WTC11 (cell line): ENCODE results near the gene GGT1. TPM values are rescaled to one million over a fixed set of nuclear protein-coding genes. Genes with fewer than 3 reads are reported as not detected.
"Not testable (repeated sequence)": the region's sequence is repeated elsewhere in the genome, so short reads cannot be mapped to it uniquely, and the experiment has no call there.

Experiments
- ATAC-seq: fragments of 200-7000 bp; cut with Tn5 transposase; 2 replicates; pipeline ENCODE4 v1.10.0; 2021; ENCODE audit warnings: mild to moderate bottlenecking, moderate library complexity
- CTCF ChIA-PET: fragments of 300-600 bp; sonication (Branson Sonifier 250); formaldehyde crosslinking; loops from one replicate; lab custom pipeline; 2021; ENCODE audit warnings: antibody characterized with exemption; lab: Charles Lee
- POLR2A ChIA-PET: fragments of 350-600 bp; sonication (Branson Sonifier 250); formaldehyde crosslinking; loops from one replicate; lab custom pipeline; 2021; ENCODE audit warnings: antibody characterized with exemption; lab: Charles Lee
- DNase-seq: peaks from one replicate; pipeline ENCODE4 v3.0.0; 2021; ENCODE audit warnings: low spot score
- H3K27ac Mint-ChIP-seq: 2 replicates; pipeline ENCODE4 v1.8.0; 2021; ENCODE audit warnings: mixed read lengths
- H3K27me3 Mint-ChIP-seq: 2 replicates; pipeline ENCODE4 v1.8.0; 2021; ENCODE audit warnings: low read depth, mild to moderate bottlenecking, moderate library complexity, mixed read lengths
- H3K36me3 Mint-ChIP-seq: 2 replicates; pipeline ENCODE4 v1.8.0; 2021; ENCODE audit warnings: mixed read lengths
- H3K4me1 Mint-ChIP-seq: 2 replicates; pipeline ENCODE4 v1.8.0; 2022; ENCODE audit warnings: mixed read lengths
- H3K4me3 Mint-ChIP-seq: 2 replicates; pipeline ENCODE4 v1.8.0; 2021; ENCODE audit warnings: mild to moderate bottlenecking, moderate library complexity, mixed read lengths
- H3K9me3 Mint-ChIP-seq: 2 replicates; pipeline ENCODE4 v1.8.0; 2021; ENCODE audit warnings: mixed read lengths
- ATF2 ChIP-seq: sonication (generic); formaldehyde crosslinking; IDR thresholded peaks from 2 replicates; pipeline ENCODE4 v1.8.1; 2022; ENCODE audit warnings: low read depth, missing genetic modification reagents, borderline replicate concordance
- CTCF ChIP-seq: fragments of 200-600 bp; IDR thresholded peaks from 2 replicates; pipeline ENCODE4 v1.8.0; 2022; ENCODE audit warnings: antibody characterized with exemption
- E2F4 ChIP-seq: sonication (generic); formaldehyde crosslinking; IDR thresholded peaks from 2 replicates; pipeline ENCODE4 v1.8.1; 2022; ENCODE audit warnings: low read depth, mild to moderate bottlenecking, moderate library complexity, missing genetic modification reagents, borderline replicate concordance
- EMX1 ChIP-seq: fragments of 250-450 bp; sonication (Bioruptor Pico); IDR thresholded peaks from 2 replicates; pipeline ENCODE4 v1.8.0; 2021; ENCODE audit warnings: mild to moderate bottlenecking
- ERG ChIP-seq: fragments of 250-450 bp; sonication (Bioruptor Pico); IDR thresholded peaks from 2 replicates; pipeline ENCODE4 v1.8.0; 2021; ENCODE audit warnings: mild to moderate bottlenecking
- FOXJ3 ChIP-seq: sonication (generic); formaldehyde crosslinking; IDR thresholded peaks from 2 replicates; pipeline ENCODE4 v1.9.0; 2021; ENCODE audit warnings: missing genetic modification reagents, mild to moderate bottlenecking, borderline replicate concordance
- FOXP1 ChIP-seq: sonication (generic); formaldehyde crosslinking; IDR thresholded peaks from 2 replicates; pipeline ENCODE4 v1.8.0; 2022; ENCODE audit warnings: missing genetic modification reagents, mild to moderate bottlenecking, moderate library complexity, borderline replicate concordance
- GABPB1 ChIP-seq: sonication (generic); formaldehyde crosslinking; IDR thresholded peaks from 2 replicates; pipeline ENCODE4 v1.8.1; 2023; ENCODE audit warnings: mild to moderate bottlenecking, missing genetic modification reagents
- GRHL2 ChIP-seq: fragments of 250-450 bp; sonication (Bioruptor Pico); IDR thresholded peaks from 2 replicates; pipeline ENCODE4 v1.8.0; 2022; ENCODE audit warnings: mild to moderate bottlenecking, moderate library complexity; ENCODE audit not compliant: insufficient replicate concordance, severe bottlenecking
- JUN ChIP-seq: sonication (generic); formaldehyde crosslinking; IDR thresholded peaks from 2 replicates; pipeline ENCODE4 v1.8.0; 2023; ENCODE audit warnings: mild to moderate bottlenecking, missing genetic modification reagents
- MXD4 ChIP-seq: fragments of 250-450 bp; sonication (Bioruptor Pico); IDR thresholded peaks from 2 replicates; pipeline ENCODE4 v1.8.0; 2021; ENCODE audit warnings: mild to moderate bottlenecking, moderate library complexity, borderline replicate concordance
- SP1 ChIP-seq: sonication (generic); formaldehyde crosslinking; conservative IDR thresholded peaks from 2 replicates; pipeline ENCODE4 v1.8.1; 2022; ENCODE audit warnings: missing genetic modification reagents
- TP53 ChIP-seq: sonication (generic); formaldehyde crosslinking; IDR thresholded peaks from 2 replicates; pipeline ENCODE4 v1.8.1; 2023; ENCODE audit warnings: mild to moderate bottlenecking, missing genetic modification reagents
- ZNF138 ChIP-seq: sonication (generic); formaldehyde crosslinking; conservative IDR thresholded peaks from 2 replicates; pipeline ENCODE4 v1.8.1; 2022; ENCODE audit warnings: mild to moderate bottlenecking, moderate library complexity, missing genetic modification reagents
- ZNF396 ChIP-seq: fragments of 250-450 bp; sonication (Bioruptor Pico); IDR thresholded peaks from 2 replicates; pipeline ENCODE4 v1.8.0; 2021; ENCODE audit warnings: mild to moderate bottlenecking, moderate library complexity, borderline replicate concordance
- ZNF416 ChIP-seq: fragments of 250-450 bp; sonication (Bioruptor Pico); IDR thresholded peaks from 2 replicates; pipeline ENCODE4 v1.9.0; 2021; ENCODE audit warnings: mild to moderate bottlenecking, inconsistent platforms
- ZNF512 ChIP-seq: sonication (generic); formaldehyde crosslinking; IDR thresholded peaks from 2 replicates; pipeline ENCODE4 v1.8.1; 2022; ENCODE audit warnings: missing genetic modification reagents, borderline replicate concordance
- ZSCAN18 ChIP-seq: fragments of 250-450 bp; sonication (Bioruptor Pico); IDR thresholded peaks from 2 replicates; pipeline ENCODE4 v2.1.2; 2022; ENCODE audit warnings: mild to moderate bottlenecking, moderate library complexity
- total RNA-seq: library from RNA; stranded (reverse); gene quantifications from 3 replicates; pipeline ENCODE4 v1.2.3, GENCODE V29; 2021

Gene GGT1
- total RNA-seq, 1 experiment from 2014 or later: 33.7 TPM

- TF ChIP-seq ZSCAN18 (CRISPR knock-in tag): no peak
Observed at GRCh38 chr22:24592851-24593558, 10.0 kb upstream of the GGT1 start, which contains the start of gene LRRC75B (continued).

GRCh38 chr22:24593559-24593835 lies 9.5 kb upstream of the GGT1 start:
- H3K4me3 Mint-ChIP-seq: peak overlapping the region; percentile 67
- not testable (repeated sequence) for H3K27ac Mint-ChIP-seq, H3K27me3 Mint-ChIP-seq, H3K36me3 Mint-ChIP-seq, ATAC-seq, H3K9me3 Mint-ChIP-seq, DNase-seq
- H3K4me1 Mint-ChIP-seq: peaks cover 12% of the 10 kb centered on the region; the same call in 1 of the 2 replicates
- ChIA-PET CTCF (interaction anchor here (1.0 to 3.3 kb wide), 3 partner anchors 9 to 179 kb away, joined by 3 to 9 read pairs (median 3); no protein-coding TSS in a partner anchor), POLR2A (interaction anchor here (0.5 to 1.8 kb wide), 5 partner anchors 9 to 721 kb away, joined by 3 to 7 read pairs (median 5); partner anchors contain the start of gene GUCD1)

GRCh38 chr22:24593836-24594568 lies 9.0 kb upstream of the GGT1 start:
- no peak for ATAC-seq
- Mint-ChIP-seq H3K36me3 (no peaks in the 10 kb centered on the region), H3K27ac (no peak overlapping the region), H3K4me1 (peaks cover 13% of the 10 kb centered on the region), H3K27me3 (no peaks in the 10 kb centered on the region), H3K4me3 (peak overlapping the region; percentile 67), H3K9me3 (no peaks in the 10 kb centered on the region)
- no peak for DNase-seq
- POLR2A ChIA-PET: interaction anchor here (0.5 to 1.8 kb wide), 4 partner anchors 10 to 721 kb away, joined by 4 to 7 read pairs (median 6); partner anchors contain the start of gene GUCD1
- TF ChIP-seq JUN (CRISPR knock-in tag) (no peak), E2F4 (no peak), SP1 (CRISPR knock-in tag) (no peak), GABPB1 (CRISPR knock-in tag) (peak; percentile 49; the same call in 1 of the 2 replicates), MXD4 (no peak), ZNF138 (CRISPR knock-in tag) (no peak)
- CTCF ChIA-PET: no interaction called here

- ATAC-seq (no peak), DNase-seq (no peak)
- ChIA-PET POLR2A (no interaction called here), CTCF (interaction anchor here (1.4 kb wide), 1 partner anchor 173 kb away, joined by 4 read pairs; no protein-coding TSS in a partner anchor)
- Mint-ChIP-seq H3K27me3 (no peaks in the 10 kb centered on the region), H3K9me3 (no peaks in the 10 kb centered on the region), H3K4me3 (no peak overlapping the region), H3K36me3 (no peaks in the 10 kb centered on the region), H3K4me1 (peaks cover 19% of the 10 kb centered on the region), H3K27ac (no peak overlapping the region)
- TF ChIP-seq FOXJ3 (CRISPR knock-in tag) (no peak), ZNF416 (CRISPR knock-in tag) (no peak), ERG (CRISPR knock-in tag) (no peak), ATF2 (CRISPR knock-in tag) (no peak), TP53 (no peak), FOXP1 (CRISPR knock-in tag) (no peak; the same call in 1 of the 2 replicates), ZNF396 (no peak), CTCF (no peak), EMX1 (CRISPR knock-in tag) (no peak), GRHL2 (CRISPR knock-in tag) (no peak), ZNF512 (CRISPR knock-in tag) (no peak)
Observed at GRCh38 chr22:24594569-24595120, 8.3 kb upstream of the GGT1 start.
